SU-DHL-6 (cell line): ENCODE results near the gene CORO2A.

Source experiments
- H2AFZ ChIP-seq: fragments of 200-600 bp; sonication (generic); 2 replicates; pipeline ENCODE4 v1.6.1; 2014; ENCODE audit warnings: low read depth, mild to moderate bottlenecking, moderate library complexity, mixed read lengths, antibody characterized with exemption, low read length; ENCODE audit not compliant: severe bottlenecking
- H3F3A ChIP-seq: fragments of 200-600 bp; shearing (Covaris generic); 2 replicates; pipeline ENCODE4 v1.6.0; 2016; ENCODE audit warnings: antibody characterized with exemption, mild to moderate bottlenecking; ENCODE audit not compliant: insufficient read depth
- H3K27ac ChIP-seq: fragments of 200-600 bp; sonication (generic); 2 replicates; pipeline ENCODE4 v1.5.1; 2016; ENCODE audit warnings: low read depth, mild to moderate bottlenecking, low read length, moderate library complexity, mixed read lengths
- H3K27me3 ChIP-seq: fragments of 200-600 bp; sonication (generic), shearing (Covaris generic); 2 replicates; pipeline ENCODE4 v1.6.0; 2014; ENCODE audit warnings: mild to moderate bottlenecking, low read length
- H3K36me3 ChIP-seq: fragments of 200-600 bp; sonication (generic); 2 replicates; pipeline ENCODE4 v1.6.1; 2014; ENCODE audit warnings: mild to moderate bottlenecking, low read length, mixed read lengths
- H3K4me2 ChIP-seq: fragments of 300-600, 200-600 bp; shearing (Covaris generic), sonication (generic); 2 replicates; pipeline ENCODE4 v1.6.0; 2014; ENCODE audit warnings: low read length, low read depth, mild to moderate bottlenecking; ENCODE audit not compliant: poor library complexity, severe bottlenecking
- H3K4me3 ChIP-seq: fragments of 200-600 bp; sonication (generic); 2 replicates; pipeline ENCODE4 v1.5.1; 2014; ENCODE audit warnings: antibody characterized with exemption, low read length, mild to moderate bottlenecking, mixed read lengths; ENCODE audit not compliant: insufficient read depth, poor library complexity, severe bottlenecking
- H3K79me2 ChIP-seq: fragments of 200-600 bp; sonication (generic); 2 replicates; pipeline ENCODE4 v1.6.1; 2014; ENCODE audit warnings: mild to moderate bottlenecking, low read length, moderate library complexity; ENCODE audit not compliant: insufficient read depth
- H3K9ac ChIP-seq: fragments of 200-600 bp; sonication (generic); 2 replicates; pipeline ENCODE4 v1.7.0; 2014; ENCODE audit warnings: mild to moderate bottlenecking, low read length
- H3K9me2 ChIP-seq: fragments of 200-600 bp; sonication (generic); replicated peaks from 2 replicates; pipeline ENCODE4 v1.6.1; 2014; ENCODE audit warnings: low read length; ENCODE audit not compliant: insufficient read depth
- H3K9me3 ChIP-seq: fragments of 200-600 bp; sonication (generic); 2 replicates; pipeline ENCODE4 v1.6.1; 2014; ENCODE audit warnings: low read length, mixed read lengths; ENCODE audit not compliant: insufficient read depth
- H4K20me1 ChIP-seq: fragments of 200-600 bp; sonication (generic); 2 replicates; pipeline ENCODE4 v1.6.1; 2014; ENCODE audit warnings: low read depth, mild to moderate bottlenecking, antibody characterized with exemption, low read length, moderate library complexity, mixed read lengths
- CTCF ChIP-seq: fragments of 200-600 bp; sonication (generic); IDR thresholded peaks from one replicate; pipeline ENCODE4 v1.5.1; 2017; ENCODE audit warnings: antibody characterized with exemption, mild to moderate bottlenecking, low read length, moderate library complexity; ENCODE audit not compliant: insufficient read depth, poor library complexity, severe bottlenecking
- EZH2phosphoT487 ChIP-seq: fragments of 200-600 bp; sonication (generic), shearing (Covaris generic); conservative IDR thresholded peaks from 2 replicates; pipeline ENCODE4 v1.6.1; 2018; ENCODE audit warnings: mild to moderate bottlenecking, antibody characterized with exemption, low read length, moderate library complexity, mixed read lengths

CORO2A gene

GRCh38 chr9:98226516-98226915 lies 34.1 kb upstream of the CORO2A start:
- H2AFZ ChIP-seq = no peak overlapping the region
- H3K27me3 ChIP-seq = no peaks in the 10 kb centered on the region
- no peak overlapping the region for H3K27ac ChIP-seq
- H3K9me3 ChIP-seq = no peaks in the 10 kb centered on the region
- no peak overlapping the region for H3K4me3 ChIP-seq
- H4K20me1 ChIP-seq = no peaks in the 10 kb centered on the region
- H3K9ac ChIP-seq = no peak overlapping the region
- no peaks in the 10 kb centered on the region for H3F3A ChIP-seq
- H3K9me2 ChIP-seq = no peaks in the 10 kb centered on the region
- TF ChIP-seq CTCF = no peak
- no peak for TF ChIP-seq EZH2phosphoT487
- no peaks in the 10 kb centered on the region for H3K79me2 ChIP-seq
- no peak overlapping the region for H3K4me2 ChIP-seq
- no peaks in the 10 kb centered on the region for H3K36me3 ChIP-seq

- Histone ChIP-seq H3K27ac (no peak overlapping the region), H2AFZ (no peak overlapping the region)
These were observed 32.6 kb upstream of the CORO2A start for GRCh38 chr9:98225015-98225442.

GRCh38 chr9:98222885-98223691 lies 30.7 kb upstream of the CORO2A start:
- no peak overlapping the region for H3K4me2 ChIP-seq
- no peaks in the 10 kb centered on the region for H3F3A ChIP-seq
- no peak overlapping the region for H3K9ac ChIP-seq
- TF ChIP-seq CTCF = no peak
- TF ChIP-seq EZH2phosphoT487 = no peak
- no peaks in the 10 kb centered on the region for H3K27me3 ChIP-seq
- no peaks in the 10 kb centered on the region for H3K9me2 ChIP-seq
- no peak overlapping the region for H2AFZ ChIP-seq
- H4K20me1 ChIP-seq = no peaks in the 10 kb centered on the region
- no peaks in the 10 kb centered on the region for H3K79me2 ChIP-seq
- no peaks in the 10 kb centered on the region for H3K9me3 ChIP-seq
- H3K4me3 ChIP-seq = no peak overlapping the region
- H3K36me3 ChIP-seq = no peaks in the 10 kb centered on the region
- H3K27ac ChIP-seq = no peak overlapping the region

More at GRCh38 chr9:98225015-98225442, 32.6 kb upstream of the CORO2A start:
- H4K20me1 ChIP-seq = no peaks in the 10 kb centered on the region
- H3K27me3 ChIP-seq = no peaks in the 10 kb centered on the region
- no peaks in the 10 kb centered on the region for H3K9me2 ChIP-seq
- no peaks in the 10 kb centered on the region for H3K36me3 ChIP-seq
- H3K79me2 ChIP-seq = no peaks in the 10 kb centered on the region
- H3K9me3 ChIP-seq = no peaks in the 10 kb centered on the region
- H3K4me3 ChIP-seq = no peak overlapping the region
- no peak overlapping the region for H3K4me2 ChIP-seq
- H3F3A ChIP-seq = no peaks in the 10 kb centered on the region
- TF ChIP-seq EZH2phosphoT487 (no peak), CTCF (no peak)
- H3K9ac ChIP-seq = no peak overlapping the region
